T-helper 1 cell treated with Interleukin-12 subunit alpha and Interleukin-12 subunit beta and Interleukin-4 antibody, amounts not matched to agents 30 μg/mL and 1 μg/mL, for 36 hours (primary cell): ENCODE measurements around the gene SMIM12.

ENCODE experiments used
- H3K27ac Mint-ChIP-seq: one replicate; pipeline ENCODE4 v1.8.0; 2021; ENCODE audit warnings: mild to moderate bottlenecking, mixed read lengths
- H3K27me3 Mint-ChIP-seq: one replicate; pipeline ENCODE4 v1.8.0; 2021; ENCODE audit warnings: low read depth, mixed read lengths
- H3K36me3 Mint-ChIP-seq: one replicate; pipeline ENCODE4 v1.8.0; 2021; ENCODE audit warnings: low read depth, mixed read lengths
- H3K4me1 Mint-ChIP-seq: one replicate; pipeline ENCODE4 v1.8.0; 2021; ENCODE audit warnings: low read depth, mixed read lengths
- H3K4me3 Mint-ChIP-seq: one replicate; pipeline ENCODE4 v1.8.0; 2021; ENCODE audit warnings: mild to moderate bottlenecking, moderate library complexity, mixed read lengths
- H3K9me3 Mint-ChIP-seq: one replicate; pipeline ENCODE4 v1.8.0; 2021; ENCODE audit warnings: mixed read lengths

The SMIM12 gene

DNA sequence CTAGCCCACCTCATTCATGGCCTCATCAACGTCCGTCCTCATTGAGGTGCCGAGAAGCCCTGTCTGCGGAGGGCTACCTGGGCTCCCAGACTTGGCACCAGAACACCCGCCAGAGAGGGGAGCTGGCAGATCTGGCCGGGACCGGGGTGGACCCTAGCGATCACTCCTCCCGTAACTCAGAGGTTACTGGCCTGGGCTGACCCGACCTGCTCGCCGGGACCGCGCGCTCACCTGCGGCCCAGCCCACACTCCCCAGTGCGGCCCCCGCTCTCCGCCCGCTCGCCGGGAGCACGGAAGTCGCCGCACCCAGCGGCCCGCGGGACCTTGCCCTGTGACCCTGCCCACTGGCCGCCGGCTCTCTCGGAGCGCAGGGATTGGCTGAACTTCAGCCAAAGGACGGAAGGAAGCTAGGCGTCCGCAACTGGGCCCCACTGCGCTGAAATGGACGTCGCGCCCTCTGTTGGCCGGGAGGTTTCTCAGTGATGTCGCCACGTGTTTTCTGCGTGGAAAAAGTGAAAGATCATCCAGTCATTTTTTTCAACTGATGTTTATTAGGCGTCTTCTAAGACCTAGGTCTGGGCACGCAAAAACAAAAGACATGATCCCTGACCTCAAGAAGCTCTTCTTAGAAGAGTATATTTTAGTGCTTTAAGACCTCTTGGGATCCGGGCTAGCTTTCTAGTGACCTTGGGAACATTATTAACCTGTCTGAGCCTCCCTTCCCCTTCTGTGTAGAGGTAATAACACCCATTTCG lies at the start of gene SMIM12:
Gene SMIM12, minus strand, starts transcription at position 304 of the 755 bp plus-strand sequence. CDS start 3,772 bp downstream, outside the sequence.
- H3K9me3 Mint-ChIP-seq = no peaks in the 10 kb centered on the region
- peaks cover 50% of the 10 kb centered on the region for H3K4me1 Mint-ChIP-seq
- peak within 1 kb of the TSS; percentile 96 for H3K27ac Mint-ChIP-seq
- peak within 1 kb of the TSS; percentile 100 for H3K4me3 Mint-ChIP-seq
- no peaks in the 10 kb centered on the region for H3K27me3 Mint-ChIP-seq
- H3K36me3 Mint-ChIP-seq = peaks cover 15% of the 10 kb centered on the region

DNA sequence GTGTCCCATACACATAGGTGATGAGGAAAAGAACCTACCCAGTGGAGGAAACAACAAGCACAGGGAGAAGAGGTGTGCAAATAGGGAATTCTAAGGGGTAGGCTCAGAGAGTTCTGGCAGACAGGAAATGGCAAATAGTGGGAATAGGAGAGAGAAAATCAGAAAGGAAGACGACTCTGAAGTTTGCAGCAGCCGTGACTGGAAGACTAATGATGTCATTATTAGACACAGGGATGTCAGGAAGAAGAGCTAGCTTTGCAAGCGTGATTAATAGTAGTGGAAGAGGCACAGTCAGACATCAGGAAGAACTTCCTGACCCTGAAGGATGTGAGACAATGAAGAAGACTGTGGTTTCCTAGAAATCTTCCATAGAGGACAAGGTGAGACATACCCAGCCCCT lies 48.8 kb upstream of the SMIM12 start:
- Mint-ChIP-seq H3K4me3 (no peak overlapping the region), H3K27ac (no peak overlapping the region), H3K36me3 (no peaks in the 10 kb centered on the region)

DNA sequence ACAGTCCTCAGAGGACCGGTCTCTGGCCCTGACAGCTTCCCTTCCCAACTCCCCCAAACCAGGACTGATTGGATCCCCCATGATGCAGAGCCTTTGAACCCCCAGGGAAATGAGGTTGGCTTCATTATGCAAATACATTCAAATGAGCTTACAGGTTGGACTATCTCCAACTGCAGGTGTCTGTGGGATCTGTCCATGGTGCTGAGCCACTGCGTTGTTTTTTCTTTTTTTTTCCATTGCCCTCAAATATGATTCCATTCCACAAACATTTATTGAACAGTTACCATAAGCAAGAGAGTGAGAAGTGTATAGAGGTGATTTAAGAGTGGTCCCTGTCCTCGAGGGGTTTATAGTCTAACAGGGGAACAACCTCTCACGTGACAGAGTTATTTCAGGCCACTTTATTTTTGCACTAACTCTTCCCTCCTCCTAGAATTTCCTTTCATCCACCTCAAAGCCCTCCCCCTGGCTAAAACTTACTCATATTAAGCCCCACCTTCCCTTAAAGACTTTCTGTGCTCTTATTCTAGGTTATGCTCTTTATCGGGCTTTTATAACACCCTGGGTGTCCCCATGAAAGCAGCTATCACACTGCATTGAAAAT lies 48.0 kb upstream of the SMIM12 start:
- Mint-ChIP-seq H3K27me3 (no peaks in the 10 kb centered on the region), H3K4me1 (no peaks in the 10 kb centered on the region), H3K9me3 (no peaks in the 10 kb centered on the region), H3K4me3 (no peak overlapping the region), H3K27ac (no peak overlapping the region), H3K36me3 (no peaks in the 10 kb centered on the region)

More for the DNA sequence above, 48.8 kb upstream of the SMIM12 start:
- H3K4me1 Mint-ChIP-seq = no peaks in the 10 kb centered on the region
- H3K27me3 Mint-ChIP-seq = no peaks in the 10 kb centered on the region
- no peaks in the 10 kb centered on the region for H3K9me3 Mint-ChIP-seq

DNA sequence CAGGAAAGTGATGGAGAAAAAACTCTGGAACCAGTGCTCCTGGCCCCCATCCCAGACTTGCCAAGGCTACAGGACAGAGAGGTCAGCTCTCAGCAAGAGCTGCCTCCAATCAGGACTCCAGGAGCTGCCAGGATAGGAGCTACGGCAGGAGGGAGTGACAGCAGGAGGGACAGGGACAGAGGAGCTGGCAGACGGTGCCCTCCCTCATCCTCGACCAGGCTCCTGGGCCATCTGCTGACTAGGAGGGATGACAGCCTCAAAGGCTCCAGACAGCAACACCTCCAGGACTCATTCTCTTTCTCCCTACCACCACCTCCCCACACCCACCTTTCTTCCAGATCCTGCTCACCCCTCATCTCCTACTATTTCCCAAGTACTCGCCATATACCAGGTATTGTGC lies 47.2 kb upstream of the SMIM12 start:
- no peaks in the 10 kb centered on the region for H3K9me3 Mint-ChIP-seq
- no peaks in the 10 kb centered on the region for H3K4me1 Mint-ChIP-seq
- no peak overlapping the region for H3K4me3 Mint-ChIP-seq
- no peaks in the 10 kb centered on the region for H3K36me3 Mint-ChIP-seq
- H3K27ac Mint-ChIP-seq = no peak overlapping the region
- H3K27me3 Mint-ChIP-seq = peaks cover 4% of the 10 kb centered on the region

DNA sequence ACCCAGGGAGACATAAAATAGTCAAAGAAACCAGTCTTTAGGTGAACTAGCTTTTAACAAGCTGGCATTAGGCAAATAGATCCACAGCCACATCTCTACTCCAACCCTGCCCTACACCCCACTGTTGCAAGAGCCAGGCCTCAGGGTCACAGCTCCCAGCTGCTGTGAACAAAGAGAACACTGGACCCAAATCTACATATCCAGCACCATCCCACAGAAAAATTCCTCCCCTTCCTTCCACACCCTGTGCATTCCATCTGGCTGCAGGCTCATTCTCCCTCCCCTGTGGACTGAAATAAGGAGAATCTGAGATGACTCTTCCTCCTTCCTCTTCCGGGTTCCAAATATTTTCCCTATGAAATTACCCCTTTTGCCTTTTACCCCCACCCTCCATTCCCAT lies 46.7 kb upstream of the SMIM12 start:
- Mint-ChIP-seq H3K9me3 (no peaks in the 10 kb centered on the region), H3K27me3 (peaks cover 7% of the 10 kb centered on the region), H3K4me1 (no peaks in the 10 kb centered on the region), H3K27ac (no peak overlapping the region), H3K4me3 (no peak overlapping the region), H3K36me3 (no peaks in the 10 kb centered on the region)

- Mint-ChIP-seq H3K9me3 (no peaks in the 10 kb centered on the region), H3K27me3 (peaks cover 7% of the 10 kb centered on the region), H3K4me3 (no peak overlapping the region), H3K27ac (no peak overlapping the region), H3K4me1 (no peaks in the 10 kb centered on the region), H3K36me3 (no peaks in the 10 kb centered on the region)
Observed at GRCh38 chr1:34905098-34905459, 45.5 kb upstream of the SMIM12 start.

DNA sequence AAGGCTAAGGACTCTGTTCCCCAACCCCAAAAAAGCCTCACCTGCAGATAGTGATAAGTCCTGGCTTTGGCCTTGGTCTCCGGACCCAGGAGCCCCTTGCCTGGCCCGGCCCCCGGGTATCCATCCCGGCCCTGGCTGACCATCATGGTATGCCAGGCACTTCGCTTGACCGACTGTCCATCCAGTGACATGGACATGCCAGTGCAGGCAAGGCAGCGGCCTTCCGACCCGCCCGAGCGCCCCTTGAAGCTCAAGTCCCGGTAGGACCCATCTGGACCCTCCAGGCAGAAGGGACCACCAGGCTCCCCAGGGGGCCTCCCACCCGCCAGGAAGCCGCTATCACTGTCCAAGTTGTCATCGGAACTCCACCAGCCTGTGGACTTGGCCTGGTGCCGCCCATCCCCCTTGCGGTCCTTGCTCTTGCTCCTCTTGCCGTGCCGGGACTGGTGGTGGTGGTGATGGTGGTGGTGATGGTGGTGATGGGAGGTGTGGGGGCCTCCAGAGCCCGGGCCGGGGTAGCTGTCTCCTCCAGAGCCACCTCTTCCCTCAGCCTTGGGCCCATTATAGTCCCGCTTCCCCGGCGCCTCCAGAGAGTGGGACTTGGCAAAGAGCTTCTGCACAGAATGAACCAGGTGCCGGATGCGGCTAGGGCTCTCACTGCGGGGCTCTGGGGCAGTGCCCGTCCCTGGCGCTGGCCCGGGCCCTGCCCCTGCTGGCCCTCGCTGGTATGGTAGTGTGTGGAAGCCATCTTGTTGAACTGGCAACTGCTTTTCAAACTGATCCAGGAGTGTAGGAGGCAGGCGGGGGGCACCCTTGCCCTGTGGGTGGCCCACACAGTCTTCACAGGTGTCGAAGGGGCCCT lies 44.9 kb upstream of the SMIM12 start:
- Mint-ChIP-seq H3K27me3 (peaks cover 7% of the 10 kb centered on the region), H3K4me1 (no peaks in the 10 kb centered on the region), H3K27ac (no peak overlapping the region), H3K9me3 (no peaks in the 10 kb centered on the region), H3K36me3 (no peaks in the 10 kb centered on the region), H3K4me3 (no peak overlapping the region)

DNA sequence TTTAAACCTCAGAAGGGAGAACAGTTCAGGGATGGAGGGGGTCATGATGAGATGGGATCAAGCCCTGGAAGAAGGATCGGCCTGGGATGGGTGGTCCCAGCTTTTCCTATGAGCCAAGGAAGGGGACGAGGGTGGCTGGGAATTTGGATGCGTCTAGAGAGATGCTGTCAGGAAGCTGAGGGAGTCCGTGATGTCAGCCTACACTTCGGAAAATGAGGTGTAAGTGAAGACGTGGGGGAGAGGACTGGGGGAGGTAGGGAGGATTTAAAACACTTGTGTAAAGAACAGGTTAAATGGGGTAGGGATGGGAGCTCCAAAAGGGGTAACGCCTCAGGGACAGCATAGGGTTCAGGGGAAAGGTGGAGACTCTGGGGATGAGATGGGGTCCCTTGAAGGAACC lies 42.4 kb upstream of the SMIM12 start:
- H3K27me3 Mint-ChIP-seq = peaks cover 15% of the 10 kb centered on the region
- H3K9me3 Mint-ChIP-seq = no peaks in the 10 kb centered on the region
- H3K4me1 Mint-ChIP-seq = no peaks in the 10 kb centered on the region
- H3K27ac Mint-ChIP-seq = no peak overlapping the region
- H3K36me3 Mint-ChIP-seq = no peaks in the 10 kb centered on the region
- no peak overlapping the region for H3K4me3 Mint-ChIP-seq

DNA sequence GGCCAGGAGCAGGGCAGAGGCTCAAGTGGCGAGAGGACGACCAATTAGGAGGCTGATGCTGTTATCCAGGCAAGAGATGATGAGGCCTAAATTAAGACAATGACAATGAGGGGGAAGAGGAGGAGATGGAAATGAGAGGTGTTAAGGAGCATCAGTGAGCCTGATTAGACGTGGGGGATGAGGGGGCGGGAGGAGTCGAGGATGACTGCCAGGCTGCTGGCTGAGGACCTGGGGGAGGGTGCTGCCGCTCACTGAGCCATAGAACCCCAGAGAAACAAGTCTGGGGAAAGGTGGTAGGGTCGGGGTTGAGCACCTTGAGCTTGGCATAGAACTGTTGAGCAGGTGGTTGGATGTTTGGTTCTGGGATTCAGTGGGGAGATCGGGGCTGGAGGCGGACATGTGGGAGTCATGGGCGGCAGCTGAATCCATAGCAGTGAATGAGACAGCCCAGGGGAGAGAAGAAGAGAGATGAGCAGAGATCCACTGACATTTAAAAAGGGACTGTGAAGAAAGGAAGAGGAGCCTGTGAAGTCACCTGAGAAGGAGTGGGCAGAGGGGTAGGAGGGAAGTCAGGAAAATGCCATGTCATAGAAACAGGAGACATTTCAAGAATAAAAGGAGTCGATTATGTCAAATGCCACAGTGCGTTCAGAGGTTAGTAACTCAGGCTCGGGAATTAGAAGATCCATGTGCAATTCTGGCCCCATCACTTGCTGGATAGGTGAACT lies 41.4 kb upstream of the SMIM12 start:
- Mint-ChIP-seq H3K4me1 (no peaks in the 10 kb centered on the region), H3K27me3 (peaks cover 15% of the 10 kb centered on the region), H3K36me3 (no peaks in the 10 kb centered on the region), H3K4me3 (no peak overlapping the region), H3K9me3 (no peaks in the 10 kb centered on the region), H3K27ac (no peak overlapping the region)

DNA sequence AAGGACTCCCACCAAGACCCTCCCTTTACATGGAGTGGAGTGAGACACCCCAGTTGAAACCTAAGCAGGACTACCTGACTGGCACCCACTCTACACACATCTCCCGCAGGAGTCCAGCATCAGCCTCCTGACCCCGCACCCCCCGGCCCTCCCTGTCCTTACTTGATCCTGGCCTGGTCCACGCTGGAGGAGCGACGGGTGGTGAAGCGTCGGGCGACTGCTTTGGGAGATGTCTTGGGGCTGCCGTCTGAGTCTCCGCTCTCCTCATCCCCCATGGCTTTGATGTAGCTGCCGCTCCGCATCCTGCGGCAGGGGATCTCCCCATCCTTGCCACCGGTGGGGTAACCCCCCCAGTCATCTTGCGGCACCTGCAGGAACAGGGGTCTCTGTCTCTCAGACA lies 40.4 kb upstream of the SMIM12 start:
- H3K27me3 Mint-ChIP-seq = peaks cover 15% of the 10 kb centered on the region
- H3K36me3 Mint-ChIP-seq = no peaks in the 10 kb centered on the region
- no peaks in the 10 kb centered on the region for H3K9me3 Mint-ChIP-seq
- H3K4me3 Mint-ChIP-seq = no peak overlapping the region
- H3K4me1 Mint-ChIP-seq = no peaks in the 10 kb centered on the region
- no peak overlapping the region for H3K27ac Mint-ChIP-seq

DNA sequence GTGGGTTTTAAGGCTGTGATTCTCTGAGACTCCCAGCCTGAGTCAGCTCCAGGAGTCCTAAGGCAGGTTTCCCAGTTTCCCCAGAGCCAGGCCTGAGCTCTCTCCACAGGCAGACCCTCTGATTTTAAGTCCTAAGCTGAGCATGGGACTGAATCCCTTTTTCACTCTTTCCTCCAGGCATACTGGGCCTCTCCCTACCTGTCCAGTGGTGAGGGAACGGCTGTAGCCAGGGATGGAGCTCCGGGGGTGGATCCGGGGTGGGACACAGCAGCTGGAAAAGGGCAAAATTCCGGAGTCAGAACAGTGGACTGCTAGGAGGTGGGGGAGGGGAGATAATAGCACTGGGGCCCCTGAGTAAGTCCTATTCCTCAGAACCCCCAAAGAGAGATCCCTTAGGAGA lies 39.9 kb upstream of the SMIM12 start:
- H3K27me3 Mint-ChIP-seq = peaks cover 15% of the 10 kb centered on the region
- no peaks in the 10 kb centered on the region for H3K4me1 Mint-ChIP-seq
- no peak overlapping the region for H3K27ac Mint-ChIP-seq
- no peak overlapping the region for H3K4me3 Mint-ChIP-seq
- no peaks in the 10 kb centered on the region for H3K9me3 Mint-ChIP-seq
- H3K36me3 Mint-ChIP-seq = no peaks in the 10 kb centered on the region

DNA sequence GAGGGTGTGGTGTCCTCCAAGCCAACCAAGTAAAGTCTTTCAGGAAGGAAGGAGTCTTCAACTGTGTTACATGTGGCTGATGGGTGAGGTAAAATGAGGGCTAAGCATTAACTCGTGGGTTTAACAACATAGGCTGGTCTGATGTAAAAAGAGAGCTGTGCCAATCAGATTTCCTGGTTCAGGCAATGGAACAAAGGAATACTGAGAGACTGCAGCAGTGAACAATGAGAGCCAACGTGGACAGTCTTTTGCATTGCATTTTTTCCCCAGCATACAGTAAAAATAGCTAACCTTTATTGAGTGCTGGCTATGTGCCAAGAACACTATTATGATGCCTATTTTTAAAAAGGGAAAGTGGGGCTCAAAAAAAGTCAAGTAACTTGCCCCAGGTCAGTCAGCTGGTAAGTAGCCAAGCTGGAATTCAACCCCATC lies 38.8 kb upstream of the SMIM12 start:
- no peak overlapping the region for H3K4me3 Mint-ChIP-seq
- H3K36me3 Mint-ChIP-seq = no peaks in the 10 kb centered on the region
- H3K27me3 Mint-ChIP-seq = peaks cover 19% of the 10 kb centered on the region
- H3K4me1 Mint-ChIP-seq = no peaks in the 10 kb centered on the region
- H3K27ac Mint-ChIP-seq = no peak overlapping the region
- H3K9me3 Mint-ChIP-seq = no peaks in the 10 kb centered on the region

GRCh38 chr1:34896612-34897011 lies 37.1 kb upstream of the SMIM12 start:
- Mint-ChIP-seq H3K4me1 (no peaks in the 10 kb centered on the region), H3K4me3 (no peak overlapping the region), H3K9me3 (peaks cover 10% of the 10 kb centered on the region), H3K27me3 (peaks cover 20% of the 10 kb centered on the region), H3K27ac (no peak overlapping the region), H3K36me3 (no peaks in the 10 kb centered on the region)

DNA sequence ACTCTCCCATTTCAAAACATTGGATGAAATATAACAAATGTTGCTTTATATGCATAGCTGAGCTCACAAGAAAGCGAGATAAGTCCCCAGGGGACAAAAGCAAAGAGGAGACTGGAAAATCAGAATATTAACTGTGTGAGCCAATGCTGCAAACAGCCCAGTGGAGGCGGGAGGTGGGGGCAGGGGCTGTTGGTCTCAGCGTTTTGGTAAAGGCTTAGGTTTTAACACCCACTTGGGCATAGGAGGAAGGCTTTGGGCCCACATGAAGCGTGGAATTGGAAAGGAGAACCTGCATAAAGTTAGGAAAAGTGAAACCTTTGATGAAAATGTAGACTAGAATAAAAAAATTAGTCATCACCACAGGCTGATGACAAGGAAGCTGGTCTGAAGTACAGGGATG lies 30.2 kb upstream of the SMIM12 start:
- Mint-ChIP-seq H3K36me3 (no peaks in the 10 kb centered on the region), H3K27me3 (peaks cover 40% of the 10 kb centered on the region), H3K9me3 (peaks cover 15% of the 10 kb centered on the region), H3K27ac (no peak overlapping the region), H3K4me1 (no peaks in the 10 kb centered on the region), H3K4me3 (no peak overlapping the region)
